ENCODE measurements around the gene PMPCA. TPM values are rescaled to one million over a fixed set of nuclear protein-coding genes. Genes with fewer than 3 reads are reported as not detected.

Gene PMPCA
- total RNA-seq, 1 donor from 2014 or later = 50.7 TPM

DNA sequence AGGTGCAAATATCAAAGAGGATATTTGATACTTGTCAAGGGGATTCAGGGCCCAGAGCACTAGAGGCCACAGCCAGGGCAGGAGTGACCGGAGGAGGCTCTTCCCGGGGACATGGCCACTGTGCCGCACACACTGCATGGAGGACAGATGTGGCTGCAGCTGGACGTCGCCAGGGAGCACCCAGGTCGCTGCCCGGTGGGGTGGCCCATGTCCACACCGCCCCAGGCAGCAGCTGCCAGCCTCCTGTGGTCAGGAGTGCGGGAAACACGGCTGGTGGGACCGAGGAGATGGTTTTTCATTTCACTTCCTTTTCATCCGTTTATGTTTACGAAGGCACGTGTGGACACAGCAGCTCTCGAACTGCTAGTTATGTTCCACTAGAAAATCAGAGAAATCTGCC, 57.3 kb downstream of the PMPCA start:
- DNase-seq (ENCODE audit: low read depth) = no peak
- H3K4me3 ChIP-seq (ENCODE audit: low read depth, low read length) = no peak overlapping the region
- TF ChIP-seq, protein P1, sequence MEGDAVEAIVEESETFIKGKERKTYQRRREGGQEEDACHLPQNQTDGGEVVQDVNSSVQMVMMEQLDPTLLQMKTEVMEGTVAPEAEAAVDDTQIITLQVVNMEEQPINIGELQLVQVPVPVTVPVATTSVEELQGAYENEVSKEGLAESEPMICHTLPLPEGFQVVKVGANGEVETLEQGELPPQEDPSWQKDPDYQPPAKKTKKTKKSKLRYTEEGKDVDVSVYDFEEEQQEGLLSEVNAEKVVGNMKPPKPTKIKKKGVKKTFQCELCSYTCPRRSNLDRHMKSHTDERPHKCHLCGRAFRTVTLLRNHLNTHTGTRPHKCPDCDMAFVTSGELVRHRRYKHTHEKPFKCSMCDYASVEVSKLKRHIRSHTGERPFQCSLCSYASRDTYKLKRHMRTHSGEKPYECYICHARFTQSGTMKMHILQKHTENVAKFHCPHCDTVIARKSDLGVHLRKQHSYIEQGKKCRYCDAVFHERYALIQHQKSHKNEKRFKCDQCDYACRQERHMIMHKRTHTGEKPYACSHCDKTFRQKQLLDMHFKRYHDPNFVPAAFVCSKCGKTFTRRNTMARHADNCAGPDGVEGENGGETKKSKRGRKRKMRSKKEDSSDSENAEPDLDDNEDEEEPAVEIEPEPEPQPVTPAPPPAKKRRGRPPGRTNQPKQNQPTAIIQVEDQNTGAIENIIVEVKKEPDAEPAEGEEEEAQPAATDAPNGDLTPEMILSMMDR (conservative IDR thresholded peaks at IDR 0.05; ENCODE audit: low read depth, low read length) = no peak

DNA sequence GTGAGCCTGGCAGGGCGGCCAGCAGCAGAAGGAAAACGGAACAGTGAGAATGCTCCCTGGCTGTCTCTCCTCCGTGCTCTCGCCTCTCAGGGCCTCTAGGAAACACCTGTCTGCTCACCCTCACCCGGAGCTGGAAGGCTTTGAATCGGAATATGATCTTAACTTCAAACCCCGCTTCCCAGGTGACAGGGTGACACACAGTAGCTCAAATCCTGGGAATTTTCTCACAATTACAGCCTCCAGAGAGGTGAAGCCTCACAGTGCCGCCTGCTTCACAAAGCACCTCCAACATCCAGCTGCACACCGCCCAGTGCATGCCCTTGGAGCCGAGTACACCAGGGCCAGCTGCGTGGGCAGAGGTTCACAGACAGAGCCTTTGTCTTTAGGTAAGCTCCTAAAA, 59.9 kb downstream of the PMPCA start:
- DNase-seq (ENCODE audit: low read depth) = no peak
- no peak overlapping the region for H3K4me3 ChIP-seq (ENCODE audit: low read depth, low read length)
- TF ChIP-seq, protein P1 (conservative IDR thresholded peaks at IDR 0.05; ENCODE audit: low read depth, low read length) = no peak

DNA sequence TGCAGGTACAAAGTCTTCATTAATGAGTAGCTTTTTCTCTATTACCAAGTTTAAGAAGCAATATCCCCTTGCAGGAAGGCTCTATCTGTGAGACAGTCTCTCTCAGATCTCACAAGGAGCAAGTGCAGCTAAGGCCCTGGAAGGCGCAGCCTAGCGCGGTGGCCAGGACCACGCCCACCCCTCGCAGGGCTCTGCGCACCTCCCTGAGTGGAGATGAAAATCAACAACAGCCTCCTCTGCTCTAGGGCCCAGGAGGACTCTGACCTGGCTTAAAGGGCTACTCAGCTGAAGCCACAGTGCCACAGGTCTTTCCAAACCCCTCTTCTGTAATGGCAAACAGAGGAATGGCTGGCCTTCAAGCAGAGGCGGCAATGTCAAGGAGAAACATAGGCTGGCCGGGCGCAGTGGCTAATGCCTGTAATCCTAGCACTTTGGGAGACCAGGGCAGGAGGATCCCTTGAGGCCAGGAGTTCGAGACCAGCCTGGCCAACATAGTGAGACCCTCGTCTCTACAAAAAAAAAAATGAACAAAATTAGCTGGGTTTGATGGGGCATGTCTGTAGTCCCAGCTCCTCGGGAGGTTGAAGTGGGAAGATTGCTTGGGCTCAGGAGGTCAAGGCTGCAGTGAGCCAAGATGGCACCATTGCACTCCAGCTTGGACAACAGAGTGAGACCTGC, 60.5 kb downstream of the PMPCA start:
- TF ChIP-seq, protein P1 (conservative IDR thresholded peaks at IDR 0.05; ENCODE audit: low read depth, low read length) = no peak
- DNase-seq (ENCODE audit: low read depth) = no peak
- H3K4me3 ChIP-seq (ENCODE audit: low read depth, low read length) = no peak overlapping the region

DNA sequence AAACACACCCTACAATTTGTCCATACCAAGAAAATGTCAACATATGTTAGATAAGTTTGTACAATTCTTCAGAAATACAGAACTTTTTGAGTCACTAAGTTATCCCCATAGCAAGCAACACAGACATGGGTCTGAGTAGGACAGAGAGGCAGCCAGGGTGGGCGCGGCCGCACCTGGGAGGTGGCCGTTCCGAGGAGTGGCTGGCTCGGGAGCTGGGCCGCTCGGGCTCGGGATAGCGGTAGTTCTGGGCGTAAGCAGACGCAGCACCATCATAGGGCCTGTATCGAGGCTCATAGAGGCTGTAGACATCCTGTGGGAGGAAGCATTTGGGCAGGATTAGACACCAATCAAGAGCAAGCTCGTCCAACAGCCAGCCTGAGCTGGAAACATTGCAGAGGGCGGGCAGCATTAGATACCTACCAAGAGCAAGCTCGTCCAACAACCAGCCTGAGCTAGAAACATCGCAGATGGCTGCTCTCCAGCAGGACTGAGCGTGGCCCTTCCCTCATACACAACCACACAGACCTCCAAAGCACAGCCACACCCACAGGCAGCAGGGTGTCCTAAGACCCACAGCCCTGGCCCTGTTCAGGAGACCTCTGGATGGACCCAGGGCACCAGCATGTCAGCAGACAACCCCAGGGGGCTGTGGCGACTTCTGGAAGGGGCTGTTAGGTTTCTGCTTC, 61.5 kb downstream of the PMPCA start:
- no peak for DNase-seq (ENCODE audit: low read depth)
- H3K4me3 ChIP-seq (ENCODE audit: low read depth, low read length) = no peak overlapping the region
- TF ChIP-seq, protein P1 (conservative IDR thresholded peaks at IDR 0.05; ENCODE audit: low read depth, low read length) = no peak

DNA sequence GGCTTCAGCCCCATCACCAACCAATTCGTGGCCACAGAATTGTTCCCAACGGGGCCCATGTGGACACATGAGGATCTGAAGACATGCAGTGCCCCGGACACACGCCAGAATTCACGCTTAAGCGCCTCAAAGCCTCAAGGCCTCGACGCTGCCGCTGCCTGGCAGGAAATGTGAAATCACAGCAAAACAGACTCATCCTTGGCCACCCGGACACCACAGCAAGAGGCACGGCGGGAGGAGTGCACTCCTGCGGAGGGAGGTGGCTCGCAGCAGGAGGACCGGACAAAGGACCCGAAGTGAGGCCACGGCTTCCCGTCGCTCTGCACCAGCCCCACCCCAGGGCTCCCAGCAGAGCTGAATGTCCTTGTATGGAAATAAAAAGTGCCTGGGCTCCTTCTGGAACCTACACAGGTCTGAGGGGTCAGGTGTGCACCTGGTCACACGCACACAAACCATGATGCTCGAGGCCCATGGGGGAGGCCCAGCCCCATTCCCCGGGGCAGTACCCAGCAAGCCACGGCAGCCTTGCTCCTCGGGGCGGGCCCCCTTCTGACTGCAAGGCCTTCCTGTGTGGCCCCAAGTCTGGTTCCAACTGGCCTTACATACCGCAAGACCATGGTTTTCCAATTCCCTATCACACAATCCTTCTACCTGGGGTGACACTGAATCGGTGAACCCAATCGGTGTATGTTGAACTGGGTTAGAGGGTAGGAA, 62.3 kb downstream of the PMPCA start:
- no peak overlapping the region for H3K4me3 ChIP-seq (ENCODE audit: low read depth, low read length)
- no peak for DNase-seq (ENCODE audit: low read depth)
- TF ChIP-seq, protein P1 (conservative IDR thresholded peaks at IDR 0.05; ENCODE audit: low read depth, low read length) = no peak

DNA sequence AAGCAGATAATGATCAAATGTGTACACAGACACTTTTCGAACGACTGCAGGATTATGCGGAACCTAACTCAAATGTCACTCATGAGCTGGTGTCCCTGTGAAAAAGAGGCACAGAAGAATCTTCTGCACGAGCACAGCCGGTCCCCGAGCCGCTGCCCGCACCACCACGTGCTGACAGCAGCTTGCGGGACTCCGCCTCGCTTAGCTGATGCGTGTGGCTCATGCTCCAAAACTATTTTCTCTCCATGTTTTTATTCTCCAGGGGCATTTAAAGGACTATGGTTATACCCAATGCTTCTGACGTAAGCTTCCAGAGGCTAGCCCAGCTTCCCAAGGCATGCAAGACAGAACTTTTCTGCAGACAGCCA, 62.9 kb downstream of the PMPCA start:
- no peak overlapping the region for H3K4me3 ChIP-seq (ENCODE audit: low read depth, low read length)
- no peak for DNase-seq (ENCODE audit: low read depth)
- TF ChIP-seq, protein P1 (conservative IDR thresholded peaks at IDR 0.05; ENCODE audit: low read depth, low read length) = no peak

Other genes starting within 250 kb of the PMPCA start
- not detected in 2 replicates for gene LHX3, start 205.5 kb upstream of the PMPCA start, total RNA-seq
- gene QSOX2, start 164.8 kb upstream of the PMPCA start, total RNA-seq = 17.8 and 19.2 TPM in 2 replicates
- 0.75 TPM in 1 of 2 replicates, not detected in the other for gene CCDC187, start 106.6 kb upstream of the PMPCA start, total RNA-seq
- 21.1 and 28.2 TPM in 2 replicates for gene GPSM1, start 83.1 kb upstream of the PMPCA start, total RNA-seq
- gene DNLZ, start 46.9 kb upstream of the PMPCA start, total RNA-seq = 67.2 and 73.6 TPM in 2 replicates
- 1.2 and 1.4 TPM in 2 replicates for gene CARD9, start 37.0 kb upstream of the PMPCA start, total RNA-seq
- gene SNAPC4, start 10.5 kb upstream of the PMPCA start, total RNA-seq = 15.0 and 22.4 TPM in 2 replicates
- gene ENTR1, start within 50 bp of the PMPCA start, total RNA-seq = 57.5 and 87.6 TPM in 2 replicates
- gene INPP5E, start 29.2 kb downstream of the PMPCA start, total RNA-seq = 20.3 and 21.1 TPM in 2 replicates
- 36.4 and 41.7 TPM in 2 replicates for gene SEC16A, start 72.4 kb downstream of the PMPCA start, total RNA-seq
- gene NOTCH1, start 135.4 kb downstream of the PMPCA start, total RNA-seq = 17.1 and 39.7 TPM in 2 replicates